Transverse colon (tissue), 3 donors: ENCODE data around the gene AGTR1.

Experiments used
- EP300 ChIP-seq: sonication (generic); formaldehyde crosslinking; IDR thresholded peaks from one replicate; pipeline ENCODE4 v1.6.1; 2017; ENCODE audit warnings: antibody characterized with exemption, low read depth
- POLR2A ChIP-seq: fragments of 450-650 bp; IDR thresholded peaks from one replicate; pipeline ENCODE4 v1.6.1; 2016; ENCODE audit warnings: antibody characterized with exemption, mild to moderate bottlenecking, moderate library complexity
- TF ChIP-seq, protein P1 (sequence below), 5 experiments: fragments of 200-600 bp in 3 of 5; fragments of 450-650 bp in 2 of 5; sonication (generic) in 3 of 5; IDR thresholded peaks; 1 replicate in 2 of 5; 2 replicates in 3 of 5; pipeline ENCODE4 v1.5.1; 2016 to 2017; ENCODE audit warnings: antibody characterized with exemption in 5 of 5, inconsistent platforms in 3 of 5, mild to moderate bottlenecking in 2 of 5, moderate library complexity in 1 of 5

- TF ChIP-seq, protein P1, sequence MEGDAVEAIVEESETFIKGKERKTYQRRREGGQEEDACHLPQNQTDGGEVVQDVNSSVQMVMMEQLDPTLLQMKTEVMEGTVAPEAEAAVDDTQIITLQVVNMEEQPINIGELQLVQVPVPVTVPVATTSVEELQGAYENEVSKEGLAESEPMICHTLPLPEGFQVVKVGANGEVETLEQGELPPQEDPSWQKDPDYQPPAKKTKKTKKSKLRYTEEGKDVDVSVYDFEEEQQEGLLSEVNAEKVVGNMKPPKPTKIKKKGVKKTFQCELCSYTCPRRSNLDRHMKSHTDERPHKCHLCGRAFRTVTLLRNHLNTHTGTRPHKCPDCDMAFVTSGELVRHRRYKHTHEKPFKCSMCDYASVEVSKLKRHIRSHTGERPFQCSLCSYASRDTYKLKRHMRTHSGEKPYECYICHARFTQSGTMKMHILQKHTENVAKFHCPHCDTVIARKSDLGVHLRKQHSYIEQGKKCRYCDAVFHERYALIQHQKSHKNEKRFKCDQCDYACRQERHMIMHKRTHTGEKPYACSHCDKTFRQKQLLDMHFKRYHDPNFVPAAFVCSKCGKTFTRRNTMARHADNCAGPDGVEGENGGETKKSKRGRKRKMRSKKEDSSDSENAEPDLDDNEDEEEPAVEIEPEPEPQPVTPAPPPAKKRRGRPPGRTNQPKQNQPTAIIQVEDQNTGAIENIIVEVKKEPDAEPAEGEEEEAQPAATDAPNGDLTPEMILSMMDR (IDR thresholded peaks at IDR 0.05), result no peak
- TF ChIP-seq POLR2A (no peak), EP300 (no peak)
Observed at GRCh38 chr3:148723631-148724030, 25.9 kb downstream of the AGTR1 start.
